DND-41 (cell line): Measurements from ENCODE around the gene ABCC4.

ENCODE experiments used
- ATAC-seq: fragments of 200-7000 bp; cut with Tn5 transposase; 3 replicates; pipeline ENCODE4 v1.9.1; 2021; ENCODE audit warnings: low read depth; ENCODE audit not compliant: insufficient read depth
- DNase-seq: peaks from one replicate; pipeline ENCODE4 v3.0.0-alpha.2; 2020
- H2AFZ ChIP-seq: 2 replicates; pipeline ENCODE4 v1.6.0; 2012; ENCODE audit warnings: low read depth, low read length
- H3K27ac ChIP-seq: 2 replicates; pipeline ENCODE4 v1.5.1; 2012; ENCODE audit warnings: low read length, inconsistent platforms
- H3K27me3 ChIP-seq: fragments of 200-600 bp; sonication (generic); 2 replicates; pipeline ENCODE4 v1.6.0; 2012; ENCODE audit warnings: low read length, mild to moderate bottlenecking, inconsistent platforms; ENCODE audit not compliant: insufficient read depth, poor library complexity
- H3K36me3 ChIP-seq: 2 replicates; pipeline ENCODE4 v1.5.1; 2012; ENCODE audit warnings: low read length, inconsistent platforms; ENCODE audit not compliant: insufficient read depth
- H3K4me1 ChIP-seq: 2 replicates; pipeline ENCODE4 v1.5.1; 2012; ENCODE audit warnings: mild to moderate bottlenecking, low read length; ENCODE audit not compliant: insufficient read depth
- H3K4me2 ChIP-seq: 2 replicates; pipeline ENCODE4 v1.6.0; 2012; ENCODE audit warnings: mild to moderate bottlenecking, moderate library complexity, low read length, inconsistent platforms; ENCODE audit not compliant: insufficient read depth
- H3K4me3 ChIP-seq, 2 experiments: fragments of 200-600 bp in 1 of 2; shearing (Covaris generic) in 1 of 2; 2 replicates each; pipeline ENCODE4 v1.5.1; 2012 to 2016; ENCODE audit warnings: inconsistent platforms in 2 of 2, low read length in 2 of 2, mild to moderate bottlenecking in 2 of 2, low read depth in 1 of 2, moderate library complexity in 1 of 2
- H3K79me2 ChIP-seq: 2 replicates; pipeline ENCODE4 v1.6.0; 2012; ENCODE audit warnings: low read length, inconsistent platforms; ENCODE audit not compliant: insufficient read depth
- H3K9ac ChIP-seq: 2 replicates; pipeline ENCODE4 v1.6.0; 2012; ENCODE audit warnings: low read depth, mild to moderate bottlenecking, inconsistent platforms, low read length, moderate library complexity
- H3K9me3 ChIP-seq: 2 replicates; pipeline ENCODE4 v1.5.1; 2012; ENCODE audit warnings: low read length, moderate library complexity, mild to moderate bottlenecking, inconsistent platforms; ENCODE audit not compliant: insufficient read depth, severe bottlenecking
- H4K20me1 ChIP-seq: 2 replicates; pipeline ENCODE4 v1.6.0; 2012; ENCODE audit warnings: low read length; ENCODE audit not compliant: insufficient read depth
- EZH2 ChIP-seq: IDR thresholded peaks from 3 replicates; pipeline ENCODE4 v1.6.1; 2012; ENCODE audit warnings: borderline replicate concordance, low read depth, mild to moderate bottlenecking, moderate library complexity, low read length, inconsistent platforms; ENCODE audit not compliant: severe bottlenecking
- TF ChIP-seq, protein P1 (sequence below): IDR thresholded peaks from 2 replicates; pipeline ENCODE4 v1.5.1; 2012; ENCODE audit warnings: borderline replicate concordance, low read length, moderate library complexity, mild to moderate bottlenecking; ENCODE audit not compliant: poor library complexity, severe bottlenecking; ENCODE audit errors: extremely low read depth

The ABCC4 gene

DNA sequence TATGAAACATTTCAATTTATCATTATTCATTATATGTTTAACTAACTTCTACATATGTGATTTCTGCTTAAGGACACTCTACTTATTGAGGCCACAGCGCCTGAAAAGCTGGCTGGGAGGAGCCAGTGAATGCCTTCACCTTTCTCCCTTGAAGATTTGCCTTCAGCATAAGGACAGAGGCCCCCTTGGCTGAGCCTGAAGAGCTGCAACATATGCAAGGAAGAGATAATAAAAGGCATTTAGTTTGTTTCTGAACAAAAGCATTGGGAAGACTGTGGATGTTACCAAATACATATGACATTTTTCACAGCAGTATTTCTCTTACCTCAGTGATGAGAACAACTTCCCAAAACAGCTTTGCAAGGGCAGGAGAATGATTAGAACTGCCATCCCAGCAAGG lies 92.1 kb downstream of the ABCC4 start:
- ATAC-seq (no peak), DNase-seq (no peak)
- H4K20me1 ChIP-seq = no peaks in the 10 kb centered on the region
- H3K9ac ChIP-seq = no peak overlapping the region
- H2AFZ ChIP-seq = no peak overlapping the region
- H3K36me3 ChIP-seq = no peaks in the 10 kb centered on the region
- TF ChIP-seq, protein P1, sequence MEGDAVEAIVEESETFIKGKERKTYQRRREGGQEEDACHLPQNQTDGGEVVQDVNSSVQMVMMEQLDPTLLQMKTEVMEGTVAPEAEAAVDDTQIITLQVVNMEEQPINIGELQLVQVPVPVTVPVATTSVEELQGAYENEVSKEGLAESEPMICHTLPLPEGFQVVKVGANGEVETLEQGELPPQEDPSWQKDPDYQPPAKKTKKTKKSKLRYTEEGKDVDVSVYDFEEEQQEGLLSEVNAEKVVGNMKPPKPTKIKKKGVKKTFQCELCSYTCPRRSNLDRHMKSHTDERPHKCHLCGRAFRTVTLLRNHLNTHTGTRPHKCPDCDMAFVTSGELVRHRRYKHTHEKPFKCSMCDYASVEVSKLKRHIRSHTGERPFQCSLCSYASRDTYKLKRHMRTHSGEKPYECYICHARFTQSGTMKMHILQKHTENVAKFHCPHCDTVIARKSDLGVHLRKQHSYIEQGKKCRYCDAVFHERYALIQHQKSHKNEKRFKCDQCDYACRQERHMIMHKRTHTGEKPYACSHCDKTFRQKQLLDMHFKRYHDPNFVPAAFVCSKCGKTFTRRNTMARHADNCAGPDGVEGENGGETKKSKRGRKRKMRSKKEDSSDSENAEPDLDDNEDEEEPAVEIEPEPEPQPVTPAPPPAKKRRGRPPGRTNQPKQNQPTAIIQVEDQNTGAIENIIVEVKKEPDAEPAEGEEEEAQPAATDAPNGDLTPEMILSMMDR = no peak
- TF ChIP-seq EZH2 = no peak
- H3K4me3 ChIP-seq = no peak overlapping the region
- no peaks in the 10 kb centered on the region for H3K27me3 ChIP-seq
- no peak overlapping the region for H3K27ac ChIP-seq
- no peaks in the 10 kb centered on the region for H3K4me1 ChIP-seq
- no peaks in the 10 kb centered on the region for H3K9me3 ChIP-seq
- H3K4me2 ChIP-seq = no peak overlapping the region
- H3K79me2 ChIP-seq = no peaks in the 10 kb centered on the region

DNA sequence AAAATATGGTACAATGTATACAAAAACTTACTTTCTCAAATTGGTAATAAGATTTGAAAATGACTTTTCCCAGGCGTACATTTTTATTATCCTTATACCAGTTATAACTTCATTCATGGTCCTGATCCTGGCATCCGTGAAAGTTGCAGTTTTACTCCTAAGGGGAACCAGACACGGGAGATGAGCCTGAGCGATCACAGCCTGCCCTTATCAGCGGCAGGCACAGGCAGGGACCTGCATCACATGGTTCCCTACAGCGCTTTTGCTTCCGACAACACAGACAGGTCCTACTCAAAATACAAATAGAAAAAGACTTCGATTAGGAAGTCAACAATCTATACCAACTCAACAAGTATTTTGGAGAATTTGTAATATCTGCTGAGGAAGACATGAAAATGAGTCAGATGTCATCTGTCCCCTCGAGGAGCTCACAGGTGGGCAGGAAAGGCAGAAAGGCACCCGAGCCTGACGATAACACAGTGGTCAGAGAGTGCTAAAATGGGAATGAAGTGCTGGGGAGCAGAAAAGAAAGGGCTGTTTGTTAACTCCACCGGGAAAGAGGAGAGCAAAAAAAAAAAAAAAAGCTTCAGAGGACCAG lies 93.4 kb downstream of the ABCC4 start:
- Histone ChIP-seq H3K79me2 (no peaks in the 10 kb centered on the region), H2AFZ (no peak overlapping the region), H3K9me3 (no peaks in the 10 kb centered on the region), H3K27me3 (no peaks in the 10 kb centered on the region), H3K4me1 (no peaks in the 10 kb centered on the region), H3K4me3 (no peak overlapping the region), H4K20me1 (no peaks in the 10 kb centered on the region), H3K27ac (no peak overlapping the region), H3K4me2 (no peak overlapping the region), H3K9ac (no peak overlapping the region), H3K36me3 (no peaks in the 10 kb centered on the region)
- DNase-seq (no peak), ATAC-seq (no peak)
- TF ChIP-seq EZH2 = no peak
- TF ChIP-seq, protein P1 = no peak

DNA sequence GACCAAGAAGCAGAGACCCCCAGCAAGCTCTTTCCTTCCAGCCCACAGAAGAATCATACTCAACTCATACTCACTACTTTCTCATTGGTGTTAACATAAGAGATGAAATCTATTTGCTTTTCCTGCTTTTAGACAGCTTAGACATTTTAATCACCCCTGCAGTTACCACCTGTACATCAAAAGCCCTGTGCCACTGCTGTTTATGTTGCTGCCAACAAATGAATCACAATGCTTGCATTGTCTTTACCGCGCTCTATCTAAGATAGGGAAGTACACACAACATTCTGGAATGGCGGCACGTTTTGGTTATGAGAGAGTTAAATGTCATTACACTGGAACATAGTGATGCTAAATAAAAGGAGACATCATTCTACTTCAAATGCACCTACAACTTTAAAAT lies 95.1 kb downstream of the ABCC4 start:
- no peak overlapping the region for H2AFZ ChIP-seq
- H3K27me3 ChIP-seq = no peaks in the 10 kb centered on the region
- H3K36me3 ChIP-seq = no peaks in the 10 kb centered on the region
- TF ChIP-seq, protein P1 = no peak
- TF ChIP-seq EZH2 = no peak
- H3K9me3 ChIP-seq = no peaks in the 10 kb centered on the region
- ATAC-seq (no peak), DNase-seq (no peak)
- no peak overlapping the region for H3K9ac ChIP-seq
- H3K4me3 ChIP-seq = no peak overlapping the region
- no peak overlapping the region for H3K4me2 ChIP-seq
- no peaks in the 10 kb centered on the region for H4K20me1 ChIP-seq
- no peaks in the 10 kb centered on the region for H3K79me2 ChIP-seq
- no peaks in the 10 kb centered on the region for H3K4me1 ChIP-seq
- H3K27ac ChIP-seq = no peak overlapping the region

DNA sequence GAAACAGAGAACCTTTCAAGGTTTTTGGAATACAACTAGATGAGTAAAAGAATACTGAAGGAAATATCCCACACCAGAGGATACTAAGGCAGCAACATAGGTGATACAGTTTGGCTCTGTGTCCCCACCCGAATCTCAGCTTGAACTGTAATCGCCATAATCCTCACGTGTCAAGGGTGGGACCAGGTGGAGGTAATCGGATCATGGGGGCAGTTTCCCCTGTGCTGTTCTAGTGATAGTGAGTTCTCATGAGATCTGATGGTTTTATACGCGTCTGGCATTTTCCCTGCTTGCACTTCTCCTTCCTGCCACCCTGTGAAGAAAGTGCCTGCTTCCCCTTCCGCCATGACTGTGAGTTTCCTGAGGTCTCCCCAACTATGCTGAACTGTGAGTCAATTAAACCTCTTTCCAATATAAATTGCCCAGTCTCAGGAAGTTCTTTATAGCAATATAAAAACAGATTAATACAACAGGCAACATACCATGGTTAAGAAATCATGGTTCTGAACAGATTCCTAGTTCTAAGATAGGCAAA lies 97.0 kb downstream of the ABCC4 start:
- H3K4me1 ChIP-seq = no peaks in the 10 kb centered on the region
- H3K9ac ChIP-seq = no peak overlapping the region
- no peak overlapping the region for H2AFZ ChIP-seq
- no peaks in the 10 kb centered on the region for H3K79me2 ChIP-seq
- no peaks in the 10 kb centered on the region for H4K20me1 ChIP-seq
- no peaks in the 10 kb centered on the region for H3K36me3 ChIP-seq
- DNase-seq (no peak), ATAC-seq (no peak)
- no peaks in the 10 kb centered on the region for H3K9me3 ChIP-seq
- no peak overlapping the region for H3K4me2 ChIP-seq
- no peaks in the 10 kb centered on the region for H3K27me3 ChIP-seq
- no peak overlapping the region for H3K27ac ChIP-seq
- no peak overlapping the region for H3K4me3 ChIP-seq
- TF ChIP-seq, protein P1 = no peak
- TF ChIP-seq EZH2 = no peak
